Stomach (tissue), 9 donors: ENCODE data around the gene ATOX1. TPM values are rescaled to one million over a fixed set of nuclear protein-coding genes. Genes with fewer than 3 reads are reported as not detected.
A peak's percentile ranks its signal among the peaks of the same experiment; 100 is the strongest.

ENCODE experiments used
- DNase-seq, 2 donors: peaks; one replicate each; pipeline versions ENCODE4 v3.0.0 to v3.0.0-alpha.2; 2013 to 2019
- H3K27ac ChIP-seq, 5 donors: fragments of 200-600 bp in 4 of 5; sonication (generic) in 4 of 5; one replicate each; pipeline ENCODE4 v1.5.1; 2013 to 2019; ENCODE audit warnings: mild to moderate bottlenecking in 1 of 5, moderate library complexity in 1 of 5
- H3K27me3 ChIP-seq, 3 donors: fragments of 200-600 bp; sonication (generic); one replicate each; pipeline ENCODE4 v1.5.1; 2017 to 2019; ENCODE audit warnings: mixed run types in 1 of 3
- H3K36me3 ChIP-seq, 4 donors: fragments of 200-600 bp; sonication (generic); 1 replicate in 3 of 4; 2 replicates in 1 of 4; pipeline ENCODE4 v1.5.1; 2016 to 2019
- H3K4me1 ChIP-seq, 4 donors: fragments of 200-600 bp; sonication (generic); one replicate each; pipeline ENCODE4 v1.5.1; 2016 to 2019
- H3K4me3 ChIP-seq, 4 donors: fragments of 200-600 bp; sonication (generic) in 3 of 4; one replicate each; pipeline ENCODE4 v1.5.1; 2016 to 2019; ENCODE audit warnings: mild to moderate bottlenecking in 1 of 4
- H3K9me3 ChIP-seq, 4 donors: fragments of 200-600 bp; sonication (generic); one replicate each; pipeline ENCODE4 v1.5.1; 2016 to 2019
- CTCF ChIP-seq, 7 experiments: fragments of 450-650 bp in 4 of 7; fragments of 200-600 bp in 3 of 7; sonication (generic) in 3 of 7; IDR thresholded peaks; one replicate each; pipeline ENCODE4 v1.5.1; 2016 to 2019; ENCODE audit warnings: antibody characterized with exemption in 7 of 7, control low read depth in 2 of 7, mild to moderate bottlenecking in 1 of 7
- EP300 ChIP-seq: sonication (generic); formaldehyde crosslinking; IDR thresholded peaks from one replicate; pipeline ENCODE4 v1.6.1; 2017; ENCODE audit warnings: antibody characterized with exemption
- POLR2A ChIP-seq, 4 donors: fragments of 450-650 bp; IDR thresholded peaks; one replicate each; pipeline ENCODE4 v1.6.1; 2016; ENCODE audit warnings: antibody characterized with exemption in 4 of 4, control low read depth in 2 of 4, mild to moderate bottlenecking in 1 of 4, moderate library complexity in 1 of 4
- POLR2AphosphoS5 ChIP-seq, 3 donors: sonication (generic); formaldehyde crosslinking; IDR thresholded peaks; one replicate each; pipeline ENCODE4 v1.6.1; 2016; ENCODE audit warnings: antibody characterized with exemption in 3 of 3
- WGBS, 5 donors: extraction: QIAGEN DNeasy Blood & Tissue Kit in 3 of 5; methylation state at CpG; one replicate each; pipeline versions ENCODE4 v1.1.5 to v1.1.7; 2013 to 2018; 5-methylcytosine and 5-hydroxymethylcytosine counted together
- intact Hi-C: fragments of 100-400 bp; cut with DNase I; formaldehyde crosslinking; loops from one replicate; pipeline ENCODE4 v1.15.1; 2023; ENCODE audit warnings: low total_unique reads
- polyA plus RNA-seq, 3 donors: library from polyadenylated mRNA; stranded (reverse); fragments of 200-250 nt; gene quantifications; one replicate each; pipeline ENCODE4 v1.2.3, GENCODE V29; 2013
- total RNA-seq, 5 donors: library from RNA; depleted of rRNA; stranded (reverse); fragments of >200 nt; gene quantifications; one replicate each; pipeline versions ENCODE4 v1.1.0 to v1.2.3, GENCODE V29; 2014 to 2016
- donor health status: healthy with polysubstance abuse.
- donor health status: Bipolar disorder and iron deficiency.
- donor health status: healthy.

ATOX1 gene
- total and polyA plus RNA-seq, 8 donors: 24.6 to 177 (median 80.6) TPM; not detected in 1

GRCh38 chr5:151741678-151742423, 16.6 kb downstream of the ATOX1 start:
- H3K9me3 ChIP-seq: no peaks in the 10 kb centered on the region
- H3K36me3 ChIP-seq: peaks cover 9 to 55% (median 44%) of the 10 kb centered on the region in 4 donors
- H3K4me3 ChIP-seq: no peak overlapping the region
- DNase-seq: no peak
- intact Hi-C loops: loop anchor here (5.0 to 10.0 kb wide), 2 partner anchors 85 to 297 kb away; partner anchors contain the start of gene SLC36A1
- peak overlapping the region in 1 of 5 donors; percentile 80 for H3K27ac ChIP-seq
- H3K27me3 ChIP-seq: no peaks in the 10 kb centered on the region
- 86 to 98% (median 93%) methylated on average over 6 of the region's 6 CpGs for WGBS, 5 donors
- no peak for TF ChIP-seq POLR2AphosphoS5 (IDR thresholded peaks at IDR 0.05)
- TF ChIP-seq CTCF (IDR thresholded peaks at IDR 0.05): no peak
- no peak for TF ChIP-seq EP300
- no peak for TF ChIP-seq POLR2A (IDR thresholded peaks at IDR 0.05)
- peaks cover 10 to 41% (median 27%) of the 10 kb centered on the region in 4 donors for H3K4me1 ChIP-seq

GRCh38 chr5:151740958-151741373, 17.5 kb downstream of the ATOX1 start:
- Histone ChIP-seq H3K9me3 (no peaks in the 10 kb centered on the region), H3K36me3 (peaks cover 9 to 48% (median 39%) of the 10 kb centered on the region in 4 donors), H3K27me3 (no peaks in the 10 kb centered on the region), H3K27ac (peak overlapping the region in 4 of 5 donors; percentile 59 to 80 (median 72)), H3K4me3 (no peak overlapping the region), H3K4me1 (peaks cover 10 to 32% (median 22%) of the 10 kb centered on the region in 4 donors)
- TF ChIP-seq EP300 (no peak), CTCF (IDR thresholded peaks at IDR 0.05) (no peak), POLR2AphosphoS5 (IDR thresholded peaks at IDR 0.05) (no peak), POLR2A (IDR thresholded peaks at IDR 0.05) (no peak)
- intact Hi-C loops: loop anchor here (5.0 to 10.0 kb wide), 2 partner anchors 84 to 296 kb away; partner anchors contain the start of gene SLC36A1
- no peak for DNase-seq
- 47 to 80% (median 64%) methylated on average over 2 of the region's 2 CpGs for WGBS, 5 donors

- TF ChIP-seq EP300 (no peak), CTCF (IDR thresholded peaks at IDR 0.05) (peak in 5 of 7 experiments; percentile 62 to 88 (median 81)), POLR2A (IDR thresholded peaks at IDR 0.05) (no peak), POLR2AphosphoS5 (IDR thresholded peaks at IDR 0.05) (no peak)
- H3K27ac ChIP-seq: peak overlapping the region in 4 of 5 donors; percentile 59 to 80 (median 72)
- intact Hi-C loops: loop anchor here (5.0 to 10.0 kb wide), 2 partner anchors 83 to 296 kb away; partner anchors contain the start of gene SLC36A1
- H3K36me3 ChIP-seq: peaks cover 5 to 43% (median 33%) of the 10 kb centered on the region in 4 donors
- DNase-seq: peak; percentile 29 to 91
- WGBS, 5 donors: 14 to 27% (median 20%) methylated on average over 11 of the region's 11 CpGs
- no peaks in the 10 kb centered on the region for H3K27me3 ChIP-seq
- no peak overlapping the region for H3K4me3 ChIP-seq
- H3K4me1 ChIP-seq: peaks cover 10 to 26% (median 18%) of the 10 kb centered on the region in 4 donors
- no peaks in the 10 kb centered on the region for H3K9me3 ChIP-seq
Observed at GRCh38 chr5:151740336-151740942, 18.0 kb downstream of the ATOX1 start.

GRCh38 chr5:151739939-151740335, 18.5 kb downstream of the ATOX1 start:
- Histone ChIP-seq H3K27ac (peak overlapping the region in 4 of 5 donors; percentile 59 to 80 (median 72)), H3K4me3 (no peak overlapping the region), H3K36me3 (peaks cover 4 to 38% (median 28%) of the 10 kb centered on the region in 4 donors), H3K27me3 (no peaks in the 10 kb centered on the region), H3K4me1 (peaks cover 10 to 21% (median 16%) of the 10 kb centered on the region in 4 donors), H3K9me3 (no peaks in the 10 kb centered on the region)
- 55 to 76% (median 65%) methylated on average over 4 of the region's 4 CpGs for WGBS, 5 donors
- DNase-seq: peak in 1 of 2 donors; percentile 65
- intact Hi-C loops: loop anchor here (5.0 to 10.0 kb wide), 2 partner anchors 83 to 295 kb away; partner anchors contain the start of gene SLC36A1
- TF ChIP-seq EP300: no peak
- TF ChIP-seq POLR2A (IDR thresholded peaks at IDR 0.05): no peak
- no peak for TF ChIP-seq POLR2AphosphoS5 (IDR thresholded peaks at IDR 0.05)
- TF ChIP-seq CTCF (IDR thresholded peaks at IDR 0.05): no peak
